Left ventricle myocardium inferior (tissue), 1 donor: ENCODE data around the gene LSM14B. TPM values are rescaled to one million over a fixed set of nuclear protein-coding genes. Genes with fewer than 3 reads are reported as not detected.

Source experiments
- DNase-seq: peaks from one replicate; pipeline ENCODE4 v3.0.0-alpha.2; 2020
- H3K27ac ChIP-seq: fragments of 200-600 bp; replicated peaks from 2 replicates; pipeline ENCODE4 v1.8.0; 2021
- H3K27me3 ChIP-seq: fragments of 200-600 bp; 2 replicates; pipeline ENCODE4 v1.8.0; 2021; ENCODE audit warnings: low read depth
- H3K36me3 ChIP-seq: fragments of 200-600 bp; 2 replicates; pipeline ENCODE4 v1.8.0; 2021
- H3K4me1 ChIP-seq: fragments of 200-600 bp; 2 replicates; pipeline ENCODE4 v1.8.0; 2021
- H3K4me3 ChIP-seq: fragments of 200-600 bp; 2 replicates; pipeline ENCODE4 v1.8.0; 2021; ENCODE audit warnings: mild to moderate bottlenecking, moderate library complexity
- H3K9me3 ChIP-seq: fragments of 200-600 bp; replicated peaks from 2 replicates; pipeline ENCODE4 v1.8.0; 2021
- intact Hi-C: fragments of 100-400 bp; cut with micrococcal nuclease; formaldehyde crosslinking; loops from one replicate; pipeline ENCODE4 v1.11.0; 2022
- total RNA-seq: library from RNA; stranded (reverse); fragmentation: NEBNext Ultra II Directional; extraction: Animal tissue kit (Norgen Biotek cat#: 25700); gene quantifications from one replicate; pipeline ENCODE4 v1.2.1, GENCODE V29; 2021
- TF ChIP-seq, protein P1 (sequence below): fragments of 200-600 bp; IDR thresholded peaks from 2 replicates; pipeline ENCODE4 v1.8.0; 2021; ENCODE audit warnings: antibody characterized with exemption, mild to moderate bottlenecking, borderline replicate concordance
- donor health status: DM: no; HTN: yes; CAD: no; lungs with severe emphysema.

The LSM14B gene
- total RNA-seq, 1 donor from 2014 or later: 51.6 TPM

DNA sequence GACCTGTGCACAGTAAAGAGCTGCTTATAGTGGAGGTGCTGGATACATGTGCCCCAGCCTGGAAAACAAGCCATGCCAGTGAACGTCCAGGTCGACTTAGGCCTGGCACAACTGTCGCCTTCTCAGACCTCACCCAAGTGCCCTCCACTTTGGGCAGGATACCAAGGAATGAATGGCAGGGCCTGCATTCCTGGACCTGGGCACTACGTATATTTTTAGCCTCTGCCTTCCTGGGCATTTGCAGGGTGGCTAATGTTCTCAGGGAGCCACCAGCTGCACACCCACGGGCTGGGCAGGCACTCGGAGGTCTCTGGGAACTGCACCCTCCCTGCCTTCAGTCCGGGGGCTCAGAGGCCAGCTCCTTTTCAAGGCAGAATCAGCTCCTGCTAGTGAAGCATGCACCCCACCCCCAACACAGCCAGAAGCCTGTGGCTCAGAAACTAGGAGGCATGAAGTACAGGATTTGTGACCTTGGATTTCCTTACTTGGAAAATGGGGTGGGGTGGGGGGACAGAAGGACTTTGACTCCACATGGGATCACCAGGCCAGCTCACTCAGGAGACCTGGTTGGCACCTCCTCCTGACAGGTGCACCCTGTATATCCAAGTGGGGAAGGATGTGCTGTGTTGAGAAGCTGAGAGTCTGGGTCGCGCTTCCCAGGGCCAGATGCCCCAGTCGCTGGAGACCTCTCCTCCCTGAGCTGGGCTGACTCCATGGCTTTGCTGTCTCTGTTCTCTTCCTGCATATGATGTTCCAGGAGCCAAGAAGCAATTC is 2.5 kb upstream of the LSM14B start:
- Histone ChIP-seq H3K27ac (peak overlapping the region; percentile 96), H3K27me3 (peaks cover 41% of the 10 kb centered on the region), H3K4me1 (peaks cover 65% of the 10 kb centered on the region), H3K4me3 (peak overlapping the region; percentile 43), H3K9me3 (no peaks in the 10 kb centered on the region), H3K36me3 (peaks cover 3% of the 10 kb centered on the region)
- intact Hi-C loops: loop anchor here (10.0 kb wide), 1 partner anchor 55 kb away; the partner anchor contains the start of gene TAF4
- TF ChIP-seq, protein P1, sequence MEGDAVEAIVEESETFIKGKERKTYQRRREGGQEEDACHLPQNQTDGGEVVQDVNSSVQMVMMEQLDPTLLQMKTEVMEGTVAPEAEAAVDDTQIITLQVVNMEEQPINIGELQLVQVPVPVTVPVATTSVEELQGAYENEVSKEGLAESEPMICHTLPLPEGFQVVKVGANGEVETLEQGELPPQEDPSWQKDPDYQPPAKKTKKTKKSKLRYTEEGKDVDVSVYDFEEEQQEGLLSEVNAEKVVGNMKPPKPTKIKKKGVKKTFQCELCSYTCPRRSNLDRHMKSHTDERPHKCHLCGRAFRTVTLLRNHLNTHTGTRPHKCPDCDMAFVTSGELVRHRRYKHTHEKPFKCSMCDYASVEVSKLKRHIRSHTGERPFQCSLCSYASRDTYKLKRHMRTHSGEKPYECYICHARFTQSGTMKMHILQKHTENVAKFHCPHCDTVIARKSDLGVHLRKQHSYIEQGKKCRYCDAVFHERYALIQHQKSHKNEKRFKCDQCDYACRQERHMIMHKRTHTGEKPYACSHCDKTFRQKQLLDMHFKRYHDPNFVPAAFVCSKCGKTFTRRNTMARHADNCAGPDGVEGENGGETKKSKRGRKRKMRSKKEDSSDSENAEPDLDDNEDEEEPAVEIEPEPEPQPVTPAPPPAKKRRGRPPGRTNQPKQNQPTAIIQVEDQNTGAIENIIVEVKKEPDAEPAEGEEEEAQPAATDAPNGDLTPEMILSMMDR: no peak
- DNase-seq: peak; percentile 58

DNA sequence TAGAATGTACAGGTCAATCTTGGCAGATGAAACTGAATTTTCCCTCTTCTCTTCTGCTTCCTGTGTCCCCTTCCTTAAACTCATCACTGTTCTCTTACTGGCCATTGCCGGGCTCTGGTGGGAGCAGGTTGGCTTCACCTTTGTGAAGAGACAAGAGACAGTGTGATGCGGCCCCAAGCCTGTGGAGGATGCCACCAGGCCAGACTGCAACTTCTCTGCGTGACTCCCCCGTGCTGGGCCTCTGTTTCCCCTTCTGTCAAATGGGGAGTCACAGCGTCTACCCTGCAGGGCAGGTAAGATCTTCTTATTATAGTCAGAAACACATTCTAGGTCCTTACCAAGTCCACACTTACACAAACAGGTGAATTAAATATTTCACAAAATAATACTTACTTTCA is 1.9 kb upstream of the LSM14B start:
- H3K27ac ChIP-seq: peak overlapping the region; percentile 96
- TF ChIP-seq, protein P1: no peak
- intact Hi-C loops: loop anchor here (10.0 kb wide), 1 partner anchor 56 kb away; the partner anchor contains the start of gene TAF4
- H3K36me3 ChIP-seq: peaks cover 9% of the 10 kb centered on the region
- peaks cover 65% of the 10 kb centered on the region for H3K4me1 ChIP-seq
- no peaks in the 10 kb centered on the region for H3K9me3 ChIP-seq
- H3K27me3 ChIP-seq: peaks cover 35% of the 10 kb centered on the region
- H3K4me3 ChIP-seq: peak overlapping the region; percentile 43
- DNase-seq: no peak

DNA sequence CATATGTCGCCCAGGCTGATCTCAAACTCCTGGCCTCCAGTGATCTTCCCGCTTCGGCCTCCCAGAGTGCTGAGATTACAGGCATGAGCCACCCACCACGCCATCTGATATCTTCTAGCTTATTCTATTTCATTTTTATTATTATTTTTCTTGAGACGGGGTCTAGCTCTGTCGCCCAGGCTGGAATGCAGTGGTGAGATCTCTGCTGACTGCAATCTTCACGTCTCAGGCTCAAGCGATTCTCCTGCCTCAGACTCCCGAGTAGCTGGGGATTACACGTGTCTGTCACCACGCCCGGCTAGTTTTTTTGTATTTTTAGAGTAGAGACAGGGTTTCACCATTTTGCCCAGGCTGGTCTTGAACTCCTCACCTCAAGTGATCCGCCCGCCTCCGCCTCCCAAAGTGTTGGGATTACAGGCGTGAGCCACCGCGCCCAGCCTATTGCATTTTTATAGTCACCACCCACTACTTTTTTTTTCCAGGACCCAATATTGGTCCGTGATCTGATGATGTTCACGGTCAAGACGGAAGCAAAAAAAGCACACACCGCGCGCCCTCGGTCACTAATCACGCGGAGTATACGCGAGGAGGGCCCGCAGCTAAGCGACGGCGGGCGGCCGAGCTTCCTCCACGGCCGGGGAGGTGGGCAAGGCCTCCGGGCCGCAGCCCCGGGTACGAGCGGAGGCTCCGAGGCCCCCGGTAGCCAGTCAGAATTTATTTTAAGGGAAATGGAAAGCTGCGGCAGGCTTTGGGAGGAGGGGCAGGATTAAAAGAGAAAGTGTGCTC is 1.1 kb upstream of the LSM14B start:
- H3K36me3 ChIP-seq: peaks cover 17% of the 10 kb centered on the region
- peaks cover 65% of the 10 kb centered on the region for H3K4me1 ChIP-seq
- peak overlapping the region; percentile 87 for H3K4me3 ChIP-seq
- H3K27me3 ChIP-seq: peaks cover 30% of the 10 kb centered on the region
- DNase-seq: no peak
- peak overlapping the region; percentile 96 for H3K27ac ChIP-seq
- H3K9me3 ChIP-seq: no peaks in the 10 kb centered on the region
- intact Hi-C loops: loop anchor here (10.0 kb wide), 1 partner anchor 56 kb away; the partner anchor contains the start of gene TAF4
- TF ChIP-seq, protein P1: no peak

DNA sequence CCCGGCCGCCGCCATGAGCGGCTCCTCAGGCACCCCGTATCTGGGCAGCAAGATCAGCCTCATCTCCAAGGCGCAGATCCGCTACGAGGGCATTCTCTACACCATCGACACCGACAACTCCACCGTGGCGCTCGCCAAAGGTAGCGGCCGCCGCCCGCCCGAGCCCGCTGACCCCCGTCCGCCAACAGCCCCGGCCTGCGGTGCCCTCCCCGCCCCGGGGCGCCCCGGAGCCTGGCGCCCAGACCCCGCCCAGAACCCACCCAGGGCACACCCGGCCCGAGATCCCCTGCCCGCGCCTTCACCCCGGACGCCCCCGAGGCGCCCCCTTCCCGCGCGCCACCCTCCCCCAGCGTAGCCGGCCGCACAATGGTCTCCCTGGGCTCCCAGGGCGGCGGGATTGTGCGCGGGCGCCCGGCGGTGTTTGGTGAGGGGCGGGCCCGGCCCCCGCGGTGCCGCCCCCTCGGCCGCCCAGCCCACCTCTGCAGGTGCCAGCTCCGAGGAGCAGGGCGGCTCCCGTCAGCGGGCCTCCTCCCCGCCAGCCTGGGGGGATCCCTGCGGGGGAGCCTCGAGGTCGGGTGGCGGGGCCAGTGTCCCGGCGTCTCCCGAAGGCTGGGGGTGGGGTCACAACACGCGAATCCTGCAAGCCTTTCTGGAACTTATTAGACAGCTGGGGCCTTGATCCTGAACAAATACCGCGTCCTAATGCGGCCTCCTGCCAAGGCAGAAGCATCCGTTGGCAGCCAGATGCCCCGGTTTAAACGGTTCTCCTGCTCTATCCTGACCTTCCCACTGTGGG is 577 bp downstream of the LSM14B start:
- DNase-seq: no peak
- peak overlapping the region; percentile 87 for H3K4me3 ChIP-seq
- H3K9me3 ChIP-seq: no peaks in the 10 kb centered on the region
- H3K27me3 ChIP-seq: peaks cover 14% of the 10 kb centered on the region
- TF ChIP-seq, protein P1: no peak
- peak overlapping the region; percentile 96 for H3K27ac ChIP-seq
- intact Hi-C loops: loop anchor here (10.0 kb wide), 1 partner anchor 58 kb away; the partner anchor contains the start of gene TAF4
- H3K36me3 ChIP-seq: peaks cover 34% of the 10 kb centered on the region
- peaks cover 62% of the 10 kb centered on the region for H3K4me1 ChIP-seq
